Activated naive CD4-positive, alpha-beta T cell treated with anti-CD3 and anti-CD28 coated beads, Interleukin-2, amount 50 U/mL, for 24 hours (primary cell): ENCODE measurements around the gene ZCCHC8.
"Not testable (repeated sequence)": the region's sequence is repeated elsewhere in the genome, so short reads cannot be mapped to it uniquely, and the experiment has no call there.

Experiments used
- H3K27ac Mint-ChIP-seq: one replicate; pipeline ENCODE4 v1.8.0; 2021; ENCODE audit warnings: mild to moderate bottlenecking, mixed read lengths
- H3K27me3 Mint-ChIP-seq: one replicate; pipeline ENCODE4 v1.8.0; 2021; ENCODE audit warnings: mixed read lengths
- H3K36me3 Mint-ChIP-seq: one replicate; pipeline ENCODE4 v1.8.0; 2021; ENCODE audit warnings: mixed read lengths
- H3K4me1 Mint-ChIP-seq: one replicate; pipeline ENCODE4 v1.8.0; 2021; ENCODE audit warnings: mixed read lengths
- H3K4me3 Mint-ChIP-seq: one replicate; pipeline ENCODE4 v1.8.0; 2021; ENCODE audit warnings: mild to moderate bottlenecking, mixed read lengths
- H3K9me3 Mint-ChIP-seq: one replicate; pipeline ENCODE4 v1.8.0; 2021; ENCODE audit warnings: mixed read lengths

ZCCHC8 gene

DNA sequence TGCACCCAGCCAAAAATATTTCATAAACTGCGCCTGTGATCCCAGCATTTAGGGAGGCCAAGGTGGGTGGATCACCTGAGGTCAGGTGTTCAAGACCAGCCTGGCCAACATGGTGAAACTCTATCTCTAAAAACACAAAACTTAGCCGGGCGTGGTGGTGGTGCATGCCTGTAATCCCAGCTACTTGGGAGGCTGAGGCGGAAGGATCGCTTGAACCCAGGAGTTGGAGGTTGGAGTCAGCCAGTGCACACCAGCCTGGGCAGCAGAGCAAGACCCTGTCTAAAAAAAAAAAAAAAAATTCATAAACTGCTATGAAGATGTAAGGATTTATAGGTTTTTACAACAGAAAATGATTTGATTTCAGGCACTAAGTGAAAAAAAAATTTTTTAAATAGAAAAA, 71.7 kb downstream of the ZCCHC8 start:
- H3K4me3 Mint-ChIP-seq, H3K27ac Mint-ChIP-seq, H3K36me3 Mint-ChIP-seq, H3K9me3 Mint-ChIP-seq, H3K4me1 Mint-ChIP-seq, H3K27me3 Mint-ChIP-seq: not testable (repeated sequence)

DNA sequence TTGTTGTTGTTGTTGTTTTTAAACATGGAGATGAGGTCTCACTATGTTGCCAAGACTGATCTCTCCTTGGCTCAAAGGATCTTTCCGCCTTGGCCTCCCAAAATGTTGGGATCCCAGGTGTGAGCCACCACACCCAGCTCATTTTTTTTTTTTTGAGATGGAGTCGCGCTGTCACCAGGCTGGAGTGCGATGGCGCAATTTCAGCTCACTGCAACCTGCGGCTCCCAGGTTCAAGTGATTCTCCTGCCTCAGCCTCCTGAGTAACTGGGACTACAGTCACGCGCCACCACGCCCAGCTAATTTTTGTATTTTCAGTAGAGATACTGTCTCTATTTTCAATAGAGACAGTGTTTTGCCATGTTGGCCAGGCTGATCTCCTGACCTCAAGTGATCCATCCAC, 73.3 kb downstream of the ZCCHC8 start:
- Mint-ChIP-seq H3K4me1 (peaks cover 7% of the 10 kb centered on the region), H3K9me3 (no peaks in the 10 kb centered on the region), H3K27me3 (no peaks in the 10 kb centered on the region), H3K36me3 (no peaks in the 10 kb centered on the region), H3K4me3 (no peak overlapping the region), H3K27ac (no peak overlapping the region)

DNA sequence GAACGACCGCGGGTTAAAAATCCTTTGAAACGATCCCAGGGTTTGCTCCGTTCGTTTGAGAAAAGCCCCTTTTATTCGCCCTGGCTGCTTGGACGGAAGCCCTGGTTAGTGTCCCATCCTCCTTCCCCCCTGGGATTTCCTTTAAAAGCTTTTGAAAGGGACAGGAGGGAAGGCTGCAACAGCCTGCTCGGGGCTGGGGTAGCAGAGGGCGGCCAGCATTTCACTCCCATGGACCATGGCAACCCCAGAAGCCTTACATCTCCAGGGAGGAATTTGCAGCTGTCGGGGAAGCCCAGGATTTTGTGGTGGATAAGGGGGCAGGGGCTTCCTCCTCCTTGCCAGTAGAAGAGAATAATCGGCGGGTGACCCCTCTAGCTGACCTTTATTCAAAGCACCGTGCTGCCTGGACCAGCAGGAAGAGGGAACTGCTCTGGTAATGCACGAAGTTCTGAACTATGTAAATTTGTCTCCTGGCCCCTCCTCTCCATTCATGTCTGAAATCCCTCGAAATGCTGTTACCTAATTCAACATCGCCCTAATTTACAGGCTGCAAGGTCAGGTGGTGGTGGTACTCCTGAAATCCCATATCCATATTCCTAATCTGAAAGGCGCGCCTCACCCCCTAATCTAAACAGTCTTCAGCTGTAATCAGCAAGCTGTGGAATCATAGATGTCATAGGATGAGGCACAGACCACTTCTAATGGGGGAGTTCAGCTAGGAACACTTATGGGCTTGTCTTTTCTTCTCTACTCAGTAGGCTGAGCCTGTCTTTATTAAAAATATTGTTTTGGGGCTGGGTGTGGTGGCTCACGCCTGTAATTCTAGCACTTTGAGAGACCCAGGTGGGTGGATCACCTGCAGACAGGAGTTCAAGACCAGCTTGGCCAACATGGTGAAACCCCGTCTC, 77.2 kb downstream of the ZCCHC8 start:
- H3K27ac Mint-ChIP-seq: peak overlapping the region; percentile 43
- no peaks in the 10 kb centered on the region for H3K9me3 Mint-ChIP-seq
- peak overlapping the region; percentile 89 for H3K4me3 Mint-ChIP-seq
- peaks cover 28% of the 10 kb centered on the region for H3K4me1 Mint-ChIP-seq
- H3K27me3 Mint-ChIP-seq: no peaks in the 10 kb centered on the region
- H3K36me3 Mint-ChIP-seq: no peaks in the 10 kb centered on the region

DNA sequence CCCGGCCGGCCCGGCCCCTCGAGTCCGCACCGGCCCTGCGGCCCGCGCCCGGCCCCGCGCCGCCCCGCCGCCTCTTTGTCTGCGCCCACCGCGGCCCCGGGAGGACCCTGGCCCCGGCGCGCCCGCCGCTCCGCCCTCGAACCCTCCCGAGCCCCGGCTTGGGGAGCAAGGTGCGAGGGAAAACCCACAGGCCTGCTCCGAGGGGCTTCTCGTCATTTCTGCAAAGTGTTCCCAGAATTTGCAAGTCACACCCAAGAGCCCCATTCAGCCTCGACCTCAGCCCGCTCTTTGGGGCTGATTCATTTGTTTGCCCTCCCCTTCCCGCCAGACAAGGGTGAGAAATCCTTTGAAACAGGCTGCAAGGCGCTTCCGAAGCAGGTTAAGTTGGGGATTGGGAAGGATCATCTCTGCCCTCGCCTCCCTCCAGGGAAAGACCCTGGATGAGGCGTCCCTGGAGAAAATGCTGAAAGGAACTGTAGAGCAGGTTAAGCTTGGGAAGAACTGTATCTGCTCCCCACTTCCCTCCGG, 77.9 kb downstream of the ZCCHC8 start:
- H3K9me3 Mint-ChIP-seq: no peaks in the 10 kb centered on the region
- H3K27ac Mint-ChIP-seq: peak overlapping the region; percentile 93
- no peaks in the 10 kb centered on the region for H3K27me3 Mint-ChIP-seq
- H3K4me1 Mint-ChIP-seq: peaks cover 34% of the 10 kb centered on the region
- H3K4me3 Mint-ChIP-seq: peak overlapping the region; percentile 89
- no peaks in the 10 kb centered on the region for H3K36me3 Mint-ChIP-seq

DNA sequence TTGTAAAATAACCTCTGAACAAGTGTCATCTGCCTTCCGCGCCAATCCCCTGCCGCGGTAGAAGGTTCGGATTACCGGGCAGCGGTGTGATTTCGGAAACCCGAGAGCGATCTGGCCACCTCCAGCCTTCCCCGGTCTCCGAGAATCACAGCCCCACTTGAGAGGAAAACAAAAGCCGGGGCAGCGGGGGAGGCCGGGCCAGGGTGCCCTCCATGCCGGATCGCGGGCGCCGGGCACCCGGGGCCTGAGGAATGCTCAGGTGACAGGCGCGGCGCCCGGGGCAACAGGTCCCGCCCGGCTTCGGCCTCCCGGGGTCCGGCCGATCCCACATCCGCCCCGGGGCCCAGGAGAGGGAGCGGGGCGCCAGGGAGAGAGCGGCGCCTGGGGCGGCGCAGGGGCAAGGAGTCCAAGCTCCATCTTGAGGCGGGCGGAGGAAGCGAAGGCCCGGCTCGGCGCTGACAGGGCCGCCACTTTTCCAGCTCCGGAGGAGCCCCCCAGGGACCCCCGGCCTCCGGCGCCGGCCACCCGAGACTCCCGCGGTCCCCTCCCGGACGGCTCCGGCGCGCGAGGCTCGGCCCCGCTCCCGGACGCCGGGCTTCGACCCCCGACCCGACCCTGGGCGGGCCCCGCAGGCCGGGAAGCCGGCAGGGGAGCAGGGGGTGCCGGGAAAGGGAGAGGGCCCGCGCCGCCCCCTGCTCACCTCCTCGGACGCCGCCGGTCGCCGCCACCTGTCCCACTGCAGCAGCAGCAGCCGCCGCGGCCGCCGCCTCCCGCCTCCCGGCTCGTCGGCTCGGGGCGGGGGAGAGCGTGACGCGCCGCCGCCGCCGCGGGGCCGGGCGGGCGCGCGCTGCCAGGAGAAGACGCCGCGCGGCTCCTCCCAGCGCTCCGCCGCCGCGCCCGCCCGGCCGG, 78.7 kb downstream of the ZCCHC8 start, which contains the start of gene CLIP1:
Gene CLIP1 (minus strand): TSS at position 849 of the 909 bp plus-strand sequence. CDS start 42,217 bp downstream, outside the sequence.
- peak within 1 kb of the TSS; percentile 93 for H3K4me3 Mint-ChIP-seq
- no peaks in the 10 kb centered on the region for H3K36me3 Mint-ChIP-seq
- peak within 1 kb of the TSS; percentile 93 for H3K27ac Mint-ChIP-seq
- peaks cover 36% of the 10 kb centered on the region for H3K4me1 Mint-ChIP-seq
- H3K27me3 Mint-ChIP-seq: no peaks in the 10 kb centered on the region
- H3K9me3 Mint-ChIP-seq: no peaks in the 10 kb centered on the region
